Stimulated activated CD8-positive, alpha-beta memory T cell treated with anti-CD3 and anti-CD28 coated beads, Interleukin-7, amount 100 ng/mL, for 4 hours (primary cell): ENCODE measurements around the gene RBBP8.

ENCODE experiments used
- DNase-seq, 2 donors: peaks; one replicate each; pipeline ENCODE4 v3.0.0-alpha.2; 2020; ENCODE audit warnings: low read depth in 2 of 2

RBBP8 gene

GRCh38 chr18:22999212-22999611, 66.1 kb downstream of the RBBP8 start:
- no peak for DNase-seq

- no peak for DNase-seq
Observed at GRCh38 chr18:22999647-23000046, 66.5 kb downstream of the RBBP8 start.

GRCh38 chr18:23003289-23003688, 70.2 kb downstream of the RBBP8 start:
- no peak for DNase-seq

- DNase-seq: no peak
Observed at GRCh38 chr18:23012249-23012648, 79.1 kb downstream of the RBBP8 start.

GRCh38 chr18:23020555-23021294, 87.6 kb downstream of the RBBP8 start:
- no peak for DNase-seq

- DNase-seq: no peak
Observed at GRCh38 chr18:23021623-23022022, 88.5 kb downstream of the RBBP8 start.

- no peak for DNase-seq
Observed at GRCh38 chr18:23032030-23032582, 99.0 kb downstream of the RBBP8 start.

- no peak for DNase-seq
Observed at GRCh38 chr18:23033056-23033455, 99.9 kb downstream of the RBBP8 start.

- no peak for DNase-seq
Observed at GRCh38 chr18:23036660-23037201, 103.6 kb downstream of the RBBP8 start.

- no peak for DNase-seq
Observed at GRCh38 chr18:23037646-23038045, 104.5 kb downstream of the RBBP8 start.

- DNase-seq: no peak
Observed at GRCh38 chr18:23038712-23039111, 105.6 kb downstream of the RBBP8 start.

- no peak for DNase-seq
Observed at GRCh38 chr18:23042133-23042532, 109.0 kb downstream of the RBBP8 start.

- no peak for DNase-seq
Observed at GRCh38 chr18:23043803-23044376, 110.8 kb downstream of the RBBP8 start.

- no peak for DNase-seq
Observed at GRCh38 chr18:23049698-23050373, 116.7 kb downstream of the RBBP8 start.

GRCh38 chr18:23053776-23054457, 120.8 kb downstream of the RBBP8 start:
- no peak for DNase-seq

- DNase-seq: no peak
Observed at GRCh38 chr18:23054553-23054952, 121.4 kb downstream of the RBBP8 start.

GRCh38 chr18:23056315-23056714, 123.2 kb downstream of the RBBP8 start:
- DNase-seq: no peak

GRCh38 chr18:23057096-23057495, 124.0 kb downstream of the RBBP8 start:
- DNase-seq: no peak

- DNase-seq: no peak
Observed at GRCh38 chr18:23058746-23059415, 125.8 kb downstream of the RBBP8 start.

GRCh38 chr18:23059541-23060465, 126.7 kb downstream of the RBBP8 start:
- no peak for DNase-seq
